ENCODE data around the gene GPR26. TPM values are rescaled to one million over a fixed set of nuclear protein-coding genes. Genes with fewer than 3 reads are reported as not detected.

Gene GPR26
- total RNA-seq, 2 experiments from 2014 or later = not detected

DNA sequence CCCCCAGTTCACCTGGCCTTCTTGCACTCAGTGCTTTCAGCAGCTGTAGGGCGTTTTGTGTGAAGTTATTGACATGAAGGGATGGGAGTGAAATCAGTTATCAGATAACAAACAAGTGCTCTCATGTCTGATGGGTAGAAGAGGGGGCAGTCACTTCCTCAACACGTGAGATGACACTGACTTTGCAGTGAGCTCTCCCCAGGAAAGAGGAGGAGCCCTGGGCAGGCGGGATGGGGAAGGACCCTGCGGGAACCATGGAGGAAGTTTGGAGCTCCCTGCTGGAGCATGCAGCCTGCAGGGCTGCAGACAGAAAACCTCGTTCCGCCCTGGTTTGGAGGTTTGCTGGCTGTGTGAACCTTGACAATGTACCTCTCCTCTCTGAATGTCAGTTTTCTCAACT, 38.7 kb downstream of the GPR26 start:
- Histone ChIP-seq H3K36me3 (ENCODE audit: insufficient read depth, low read length) (no peaks in the 10 kb centered on the region), H3K79me2 (ENCODE audit: insufficient read depth, low read depth, low read length) (no peaks in the 10 kb centered on the region), H3K4me1 (ENCODE audit: insufficient read depth, low read length, poor library complexity, severe bottlenecking) (no peaks in the 10 kb centered on the region), H3K27ac (ENCODE audit: low read depth, low read length, poor library complexity, severe bottlenecking) (no peak overlapping the region), H4K20me1 (ENCODE audit: insufficient read depth, low read length) (no peaks in the 10 kb centered on the region), H3K4me2 (ENCODE audit: low read length) (no peak overlapping the region), H2AFZ (ENCODE audit: low read length) (no peak overlapping the region), H3K9me2 (ENCODE audit: insufficient read depth, low read length) (no peaks in the 10 kb centered on the region), H3K9me3 (ENCODE audit: low read length) (no peaks in the 10 kb centered on the region), H3K4me3 (ENCODE audit: low read depth, low read length, poor library complexity, severe bottlenecking) (no peak overlapping the region)
- intact Hi-C loops (cut with micrococcal nuclease; ENCODE audit: unreplicated experiment) = no loop called here
- POLR2A ChIA-PET = no interaction called here
- DNase-seq (ENCODE audit: low spot score) = no peak
- no peak for TF ChIP-seq CTCF (conservative IDR thresholded peaks at IDR 0.05; ENCODE audit: low read length)
- CTCF ChIA-PET (ENCODE audit: unreplicated experiment) = no interaction called here
- no TSS peak for BruUV-seq (replicated peaks)

DNA sequence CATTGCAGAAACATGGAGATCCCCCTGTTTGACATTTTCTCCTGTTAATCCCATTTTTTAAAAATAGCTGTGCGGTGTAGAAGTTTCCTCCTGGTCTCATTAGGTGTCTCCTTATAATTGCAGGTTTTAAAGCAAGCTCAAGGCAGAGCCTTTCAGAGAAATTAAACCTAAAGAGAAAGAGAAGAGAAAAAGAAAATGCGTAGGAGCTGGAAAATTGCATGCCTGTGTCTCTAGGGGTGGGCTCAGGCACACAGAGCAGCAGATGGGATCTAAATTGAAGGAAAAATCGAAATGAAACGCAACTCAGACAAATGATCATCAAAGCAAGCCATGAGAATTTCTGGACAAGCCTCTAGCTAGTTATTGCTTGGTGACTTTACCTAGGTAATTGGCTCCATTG, 40.1 kb downstream of the GPR26 start:
- intact Hi-C loops (cut with micrococcal nuclease; ENCODE audit: unreplicated experiment) = no loop called here
- Histone ChIP-seq H4K20me1 (ENCODE audit: insufficient read depth, low read length) (no peaks in the 10 kb centered on the region), H2AFZ (ENCODE audit: low read length) (no peak overlapping the region), H3K27ac (ENCODE audit: low read depth, low read length, poor library complexity, severe bottlenecking) (no peak overlapping the region), H3K4me3 (ENCODE audit: low read depth, low read length, poor library complexity, severe bottlenecking) (no peak overlapping the region), H3K9me2 (ENCODE audit: insufficient read depth, low read length) (no peaks in the 10 kb centered on the region), H3K4me1 (ENCODE audit: insufficient read depth, low read length, poor library complexity, severe bottlenecking) (no peaks in the 10 kb centered on the region), H3K79me2 (ENCODE audit: insufficient read depth, low read depth, low read length) (no peaks in the 10 kb centered on the region), H3K36me3 (ENCODE audit: insufficient read depth, low read length) (no peaks in the 10 kb centered on the region), H3K4me2 (ENCODE audit: low read length) (no peak overlapping the region), H3K9me3 (ENCODE audit: low read length) (no peaks in the 10 kb centered on the region)
- BruUV-seq (replicated peaks) = no TSS peak
- ChIA-PET POLR2A (interaction anchor here (0.5 to 0.7 kb wide), 3 partner anchors 12 to 479 kb away, joined by 3 to 5 read pairs (median 3); no protein-coding TSS in a partner anchor), CTCF (ENCODE audit: unreplicated experiment) (no interaction called here)
- TF ChIP-seq EZH2phosphoT487 (IDR thresholded peaks at IDR 0.05; ENCODE audit: borderline replicate concordance, low read depth, low read length) = no peak
- TF ChIP-seq CTCF (conservative IDR thresholded peaks at IDR 0.05; ENCODE audit: low read length) = no peak
- DNase-seq (ENCODE audit: low spot score) = no peak

DNA sequence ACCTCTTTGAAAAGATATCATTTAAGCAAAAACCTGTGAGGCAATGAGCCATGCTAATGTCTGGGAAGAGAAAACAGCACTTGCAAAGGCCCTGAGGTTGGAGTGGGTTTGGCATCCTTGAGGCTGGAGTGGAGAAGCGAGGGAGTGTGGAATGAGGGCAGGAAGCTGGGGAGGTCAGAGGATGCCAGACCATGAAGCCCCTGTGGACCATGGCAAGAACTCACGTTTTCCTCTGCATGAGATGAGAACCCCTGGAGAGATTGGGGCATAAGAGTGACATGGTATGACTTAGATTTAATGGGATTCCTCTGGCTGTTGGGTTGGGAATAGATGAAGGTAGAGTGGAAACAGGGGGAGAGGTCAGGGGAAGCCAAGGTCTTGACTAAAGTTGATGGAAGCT, 49.4 kb downstream of the GPR26 start:
- H3K4me3 ChIP-seq (ENCODE audit: low read depth, low read length, poor library complexity, severe bottlenecking) = no peak overlapping the region
- no peak overlapping the region for H2AFZ ChIP-seq (ENCODE audit: low read length)
- H3K36me3 ChIP-seq (ENCODE audit: insufficient read depth, low read length) = no peaks in the 10 kb centered on the region
- intact Hi-C loops (cut with micrococcal nuclease; ENCODE audit: unreplicated experiment) = no loop called here
- no peaks in the 10 kb centered on the region for H3K4me1 ChIP-seq (ENCODE audit: insufficient read depth, low read length, poor library complexity, severe bottlenecking)
- no peaks in the 10 kb centered on the region for H3K9me3 ChIP-seq (ENCODE audit: low read length)
- H3K9me2 ChIP-seq (ENCODE audit: insufficient read depth, low read length) = no peaks in the 10 kb centered on the region
- TF ChIP-seq CTCF (conservative IDR thresholded peaks at IDR 0.05; ENCODE audit: low read length) = no peak
- TF ChIP-seq EZH2phosphoT487 (IDR thresholded peaks at IDR 0.05; ENCODE audit: borderline replicate concordance, low read depth, low read length) = no peak
- no peak overlapping the region for H3K27ac ChIP-seq (ENCODE audit: low read depth, low read length, poor library complexity, severe bottlenecking)
- no peaks in the 10 kb centered on the region for H3K79me2 ChIP-seq (ENCODE audit: insufficient read depth, low read depth, low read length)
- CTCF ChIA-PET (ENCODE audit: unreplicated experiment) = no interaction called here
- POLR2A ChIA-PET = interaction anchor here (1.0 kb wide), 1 partner anchor 21 kb away, joined by 3 read pairs; no protein-coding TSS in a partner anchor
- H3K4me2 ChIP-seq (ENCODE audit: low read length) = no peak overlapping the region
- BruUV-seq (replicated peaks) = no TSS peak
- no peak for DNase-seq (ENCODE audit: low spot score)
- no peaks in the 10 kb centered on the region for H4K20me1 ChIP-seq (ENCODE audit: insufficient read depth, low read length)

All from OCI-LY7 (cell line).